ENCODE measurements around the gene PDGFC.

Gene PDGFC

GRCh38 chr4:156778093-156778492 lies 193.5 kb downstream of the PDGFC start:
- DNase-seq, result no peak

DNA sequence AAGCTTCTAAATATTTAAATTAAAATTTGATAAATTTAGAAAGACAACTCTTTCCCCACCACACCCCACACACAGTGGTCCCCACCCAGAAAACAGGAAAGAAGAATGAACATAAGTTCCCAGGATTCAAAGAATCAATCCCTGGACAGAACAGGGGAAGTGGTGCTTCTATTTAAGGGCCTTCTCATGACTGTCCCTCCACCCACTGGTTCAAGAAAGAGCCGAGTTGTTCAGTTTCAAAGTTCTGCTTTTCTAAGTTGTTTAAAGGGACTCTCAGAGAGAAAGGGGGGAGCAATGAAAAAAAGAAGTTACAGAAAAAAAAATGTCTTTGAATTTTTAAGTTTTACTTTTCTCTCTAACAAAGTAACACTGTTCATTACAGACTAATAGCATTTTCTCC lies 195.8 kb downstream of the PDGFC start:
- DNase-seq, result no peak

GRCh38 chr4:156774422-156774821 lies 197.2 kb downstream of the PDGFC start:
- no peak for DNase-seq

GRCh38 chr4:156773648-156774357 lies 197.8 kb downstream of the PDGFC start:
- DNase-seq, result no peak

- no peak for DNase-seq
These were observed 200.3 kb downstream of the PDGFC start for GRCh38 chr4:156771171-156771837.

DNA sequence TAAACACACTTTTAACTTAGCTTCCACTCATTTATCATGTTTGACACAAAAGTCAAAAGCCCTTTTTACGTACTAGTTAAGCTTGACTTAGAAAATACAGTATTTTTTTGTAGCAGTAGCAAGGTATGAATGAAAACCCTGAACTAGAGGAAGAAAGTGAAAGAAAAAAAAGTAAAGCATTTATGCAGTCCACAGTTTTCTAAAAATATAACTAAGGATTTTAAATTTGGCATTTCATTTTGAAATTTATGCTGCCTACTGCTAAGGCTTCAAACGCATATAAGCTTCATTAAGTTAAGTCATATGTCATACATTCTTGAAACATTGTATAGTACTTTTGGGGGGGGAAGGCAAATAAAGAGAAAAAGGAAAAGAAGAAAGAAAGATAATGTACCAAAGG lies 201.5 kb downstream of the PDGFC start:
- DNase-seq, result no peak

GRCh38 chr4:156767911-156768415 lies 203.6 kb downstream of the PDGFC start:
- no peak for DNase-seq

DNA sequence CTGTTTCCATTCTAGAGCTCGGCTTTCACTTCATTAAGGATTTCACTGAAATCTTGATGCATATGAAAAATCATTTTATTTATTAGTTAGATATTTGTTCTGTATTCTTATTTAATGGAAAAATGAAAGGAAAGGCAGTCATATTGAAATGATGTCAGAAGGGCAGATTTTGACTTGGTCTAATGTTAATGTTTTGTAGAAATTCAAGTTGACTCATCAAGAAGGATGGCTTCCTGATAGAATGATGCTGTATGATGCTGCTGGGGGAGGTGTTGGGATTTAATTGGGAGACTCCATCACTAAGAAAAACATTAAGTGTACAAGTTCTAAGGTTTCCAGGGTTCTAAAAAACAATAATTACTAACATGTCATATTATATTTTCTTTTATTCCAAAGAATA lies 204.8 kb downstream of the PDGFC start:
- DNase-seq, result no peak

GRCh38 chr4:156765277-156765676 lies 206.3 kb downstream of the PDGFC start:
- DNase-seq, result no peak

DNA sequence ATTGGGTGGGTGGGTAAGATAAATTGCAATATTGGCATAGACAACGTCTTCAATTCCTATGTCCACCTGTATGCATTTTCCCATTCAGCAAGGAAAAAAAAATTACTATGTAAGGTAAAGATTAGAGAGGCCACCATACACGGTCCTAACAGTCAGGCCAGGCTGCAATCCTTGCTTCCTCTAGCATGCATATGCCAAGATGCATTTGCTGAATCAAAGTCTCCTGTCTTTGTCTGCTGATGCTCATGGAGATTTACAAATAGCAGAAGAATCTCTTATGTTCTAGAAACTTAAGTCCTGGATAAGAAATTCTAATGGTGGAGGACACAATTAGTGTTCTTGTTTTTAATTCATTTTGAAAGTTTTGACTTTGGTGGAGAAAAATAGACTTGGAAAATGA lies 206.8 kb downstream of the PDGFC start:
- DNase-seq, result no peak

DNA sequence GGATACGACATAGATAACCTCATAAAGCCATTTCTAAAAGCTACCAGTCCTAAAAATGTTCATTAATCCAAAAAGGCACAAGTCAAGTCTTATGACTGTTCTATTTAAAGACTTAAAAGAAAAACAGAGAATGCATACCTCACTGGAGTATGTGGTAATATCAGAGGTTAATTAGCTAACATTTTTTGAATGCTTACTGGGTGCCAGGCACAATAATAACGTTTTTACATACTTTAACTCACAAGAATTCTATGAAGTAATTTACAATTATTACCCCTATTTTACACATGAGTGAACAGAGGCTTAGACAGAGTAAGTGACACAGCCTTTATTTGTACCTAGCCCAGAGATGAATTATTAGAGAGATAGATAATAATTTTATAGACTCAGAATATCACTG lies 207.5 kb downstream of the PDGFC start:
- no peak for DNase-seq

DNA sequence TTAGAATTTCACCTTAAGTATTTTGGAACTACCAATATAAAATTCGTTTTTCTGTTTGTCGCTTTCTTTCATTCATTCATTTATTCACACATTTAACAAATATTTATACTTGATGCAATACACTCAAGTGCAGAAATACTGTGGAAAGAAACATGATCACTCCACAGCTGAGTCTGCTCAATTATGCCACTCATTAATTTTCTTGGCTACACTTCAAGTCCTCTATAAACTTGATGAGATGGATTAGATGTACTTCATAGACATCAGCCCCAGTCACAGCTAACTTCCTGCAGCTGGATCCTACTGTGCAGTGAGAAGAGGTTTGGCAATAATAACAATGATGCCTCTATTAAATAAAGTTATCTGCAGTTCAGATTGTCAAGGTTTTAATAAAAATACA lies 208.1 kb downstream of the PDGFC start:
- no peak for DNase-seq

DNA sequence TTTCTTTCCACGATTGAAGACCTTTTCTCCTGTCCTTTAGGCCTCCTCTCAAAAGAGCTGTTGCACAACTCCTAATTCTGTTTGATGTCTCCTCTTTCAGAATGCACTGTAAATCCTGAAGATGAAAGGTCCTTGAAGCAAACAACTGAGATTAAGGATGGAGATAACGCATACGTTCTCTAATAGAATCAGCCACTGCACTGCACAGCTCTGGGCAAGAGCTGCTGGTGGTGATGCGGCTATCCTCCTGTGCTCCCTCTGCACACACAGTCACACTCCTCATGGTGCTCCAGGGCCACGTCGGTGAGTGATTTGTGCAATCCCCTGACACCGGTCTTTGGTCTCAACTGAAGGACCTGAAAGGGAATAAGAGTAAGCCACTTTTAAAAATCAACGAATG lies 208.7 kb downstream of the PDGFC start:
- DNase-seq, result no peak

- DNase-seq, result no peak
These were observed 215.5 kb downstream of the PDGFC start for GRCh38 chr4:156756118-156756517.

DNA sequence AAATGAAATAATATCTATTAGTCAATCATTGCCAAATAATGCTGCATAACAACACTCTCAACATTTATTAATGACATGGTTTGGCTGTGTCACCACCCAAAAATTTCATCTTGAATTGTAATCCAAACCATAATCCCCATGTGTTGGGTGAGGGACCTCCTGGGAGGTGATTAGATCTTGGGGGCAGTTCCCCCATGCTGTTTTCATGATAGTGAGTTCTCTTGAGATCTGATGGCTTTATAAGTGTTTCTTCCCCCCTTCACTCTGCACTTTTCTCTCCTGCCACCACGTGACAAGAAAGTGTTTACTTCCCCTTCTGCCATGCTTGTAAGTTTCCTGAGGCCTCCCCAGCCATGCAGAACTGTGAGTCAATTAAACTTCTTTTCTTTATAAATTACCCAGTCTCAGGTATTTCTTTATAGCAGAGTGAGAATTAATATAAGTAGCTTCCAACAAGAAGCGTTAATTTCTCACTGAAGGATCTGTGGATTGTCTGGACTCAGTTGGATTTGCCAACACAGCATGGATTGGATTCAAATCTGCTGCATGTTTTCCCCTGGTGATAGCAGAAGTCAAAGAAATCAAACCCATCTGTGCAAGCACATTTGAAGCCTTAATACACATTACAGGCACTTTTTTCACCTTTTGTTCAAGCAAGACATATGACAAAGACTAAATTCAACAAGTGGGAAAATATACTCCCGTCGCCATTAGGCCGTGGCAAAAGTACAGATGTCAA lies 216.6 kb downstream of the PDGFC start:
- DNase-seq, result no peak

DNA sequence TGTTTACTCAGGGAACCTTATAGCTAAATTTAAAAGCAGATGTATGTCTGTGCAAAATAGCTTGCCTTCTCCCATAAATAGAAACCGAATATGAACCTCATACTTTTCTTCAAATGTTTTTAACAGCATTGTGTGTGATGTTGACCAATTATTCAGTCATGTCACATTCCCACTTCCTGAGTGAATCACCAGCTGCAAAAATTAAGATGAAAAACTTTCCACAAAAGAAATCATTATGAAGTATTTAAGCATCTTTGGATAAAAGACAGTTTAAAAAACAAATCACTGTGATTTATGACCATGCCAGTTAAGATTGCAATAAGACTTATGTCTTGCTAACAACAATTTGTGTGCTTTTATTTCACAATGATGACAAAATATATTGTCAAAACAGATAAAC lies 220.1 kb downstream of the PDGFC start:
- no peak for DNase-seq

GRCh38 chr4:156749426-156750403 lies 221.9 kb downstream of the PDGFC start:
- no peak for DNase-seq

DNA sequence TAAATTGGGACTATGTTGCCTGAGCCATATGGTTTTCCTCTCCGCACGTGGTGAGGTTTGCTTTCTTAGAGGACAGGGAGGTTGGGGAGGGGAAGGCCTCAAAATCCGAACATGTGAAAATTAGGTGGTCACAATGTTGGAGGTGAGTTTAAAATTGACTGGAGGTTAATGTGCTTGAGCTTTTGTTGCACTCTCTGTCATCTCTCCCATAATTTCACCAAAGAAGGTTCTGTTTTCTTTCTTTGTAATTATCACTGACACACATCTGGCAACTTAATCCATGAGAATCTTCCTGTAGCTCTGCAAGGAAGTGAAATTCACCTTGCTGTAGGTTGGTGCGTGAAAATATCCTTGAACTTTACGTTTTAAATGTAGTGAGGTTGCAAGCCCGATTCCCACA lies 225.5 kb downstream of the PDGFC start:
- no peak for DNase-seq

DNA sequence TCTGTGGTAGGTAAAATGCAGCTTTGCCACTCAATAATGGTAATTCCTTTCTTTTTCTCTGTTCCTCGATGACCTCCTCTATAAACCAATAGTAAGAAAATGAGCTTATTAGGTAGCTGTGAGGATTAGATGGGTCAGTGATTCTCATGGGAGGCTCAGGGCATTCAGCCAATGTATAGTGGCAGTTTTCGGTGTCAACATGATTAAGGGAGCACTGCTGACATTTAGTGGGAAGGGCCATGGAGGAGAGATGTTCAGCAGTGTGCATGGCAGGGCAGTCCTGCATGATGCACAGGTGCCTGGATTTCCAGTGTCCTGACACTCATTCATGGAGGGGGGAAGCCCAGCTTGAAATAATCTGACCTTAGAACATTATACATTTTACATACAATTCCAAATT lies 232.8 kb downstream of the PDGFC start:
- DNase-seq, result no peak

DNA sequence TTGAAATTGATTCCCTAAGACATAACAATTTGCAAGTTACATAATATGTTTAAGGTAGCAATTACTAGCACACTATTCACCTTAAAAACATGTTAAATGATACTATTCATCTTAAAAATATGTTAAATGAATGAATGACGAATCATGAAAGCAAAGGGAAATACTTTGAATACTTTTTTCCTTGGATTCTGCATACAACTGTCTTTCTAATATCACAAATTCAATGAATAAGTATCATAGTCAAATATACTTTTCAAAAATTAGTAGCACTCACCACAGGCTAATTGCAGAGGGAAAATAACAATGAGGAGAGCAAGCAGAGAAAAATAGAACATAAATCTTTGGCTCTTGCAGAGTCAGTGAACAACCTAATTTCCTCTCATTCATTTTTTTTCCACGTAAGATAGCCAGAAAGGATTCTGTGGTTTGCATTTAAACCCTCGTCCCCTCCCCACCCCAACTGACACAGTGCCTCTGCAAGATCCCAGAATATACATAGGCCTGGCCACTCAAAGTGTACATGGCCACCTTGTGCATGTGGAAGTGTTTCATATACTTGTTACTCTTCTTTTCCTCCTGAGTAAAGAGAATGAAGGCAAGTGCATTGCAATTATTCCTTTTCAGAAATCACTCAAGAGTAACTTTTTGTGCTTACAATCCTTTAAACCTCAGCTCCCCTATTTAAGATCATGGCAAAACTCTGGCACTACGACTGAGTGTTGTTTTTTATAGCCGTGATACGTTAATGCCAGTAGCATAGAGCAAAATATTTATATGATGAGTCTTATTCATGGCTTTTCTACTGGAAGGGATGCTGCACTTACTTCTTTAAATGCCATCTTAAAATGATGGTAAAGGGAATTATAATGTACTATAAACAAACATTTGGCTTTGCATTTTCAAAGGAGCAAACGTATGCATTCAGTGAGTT lies 236.4 kb downstream of the PDGFC start:
- no peak for DNase-seq

- no peak for DNase-seq
These were observed 238.0 kb downstream of the PDGFC start for GRCh38 chr4:156733582-156733981.

DNA sequence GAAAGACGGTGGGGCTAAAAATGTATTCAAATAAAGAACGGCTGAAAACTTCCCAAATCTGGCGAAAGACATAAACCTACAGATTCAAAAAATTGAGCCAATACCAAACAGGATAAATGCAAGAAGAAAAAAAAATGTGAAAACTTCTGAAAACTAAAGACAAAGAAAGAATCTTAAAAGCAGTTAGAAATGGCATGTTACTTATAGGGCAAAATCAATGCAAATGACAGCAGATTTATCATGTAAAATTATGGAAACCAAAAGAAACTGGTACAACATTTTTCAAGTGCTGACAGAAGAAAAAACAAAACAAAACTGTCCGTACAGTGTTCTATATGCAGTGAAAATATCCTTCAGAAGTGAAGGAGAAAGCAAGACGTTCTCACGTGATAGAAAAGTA lies 239.0 kb downstream of the PDGFC start:
- DNase-seq, result no peak
